ENCODE results near the gene CDK2AP2. TPM values are rescaled to one million over a fixed set of nuclear protein-coding genes. Genes with fewer than 3 reads are reported as not detected.
A peak's percentile ranks its signal among the peaks of the same experiment; 100 is the strongest.

The CDK2AP2 gene
- total and polyA plus RNA-seq, 9 of the 15 experiments (the other 6 are each of a cell fraction or from before 2014, with no cell fraction given): 4.4 to 47.4 (median 21.7) TPM

DNA sequence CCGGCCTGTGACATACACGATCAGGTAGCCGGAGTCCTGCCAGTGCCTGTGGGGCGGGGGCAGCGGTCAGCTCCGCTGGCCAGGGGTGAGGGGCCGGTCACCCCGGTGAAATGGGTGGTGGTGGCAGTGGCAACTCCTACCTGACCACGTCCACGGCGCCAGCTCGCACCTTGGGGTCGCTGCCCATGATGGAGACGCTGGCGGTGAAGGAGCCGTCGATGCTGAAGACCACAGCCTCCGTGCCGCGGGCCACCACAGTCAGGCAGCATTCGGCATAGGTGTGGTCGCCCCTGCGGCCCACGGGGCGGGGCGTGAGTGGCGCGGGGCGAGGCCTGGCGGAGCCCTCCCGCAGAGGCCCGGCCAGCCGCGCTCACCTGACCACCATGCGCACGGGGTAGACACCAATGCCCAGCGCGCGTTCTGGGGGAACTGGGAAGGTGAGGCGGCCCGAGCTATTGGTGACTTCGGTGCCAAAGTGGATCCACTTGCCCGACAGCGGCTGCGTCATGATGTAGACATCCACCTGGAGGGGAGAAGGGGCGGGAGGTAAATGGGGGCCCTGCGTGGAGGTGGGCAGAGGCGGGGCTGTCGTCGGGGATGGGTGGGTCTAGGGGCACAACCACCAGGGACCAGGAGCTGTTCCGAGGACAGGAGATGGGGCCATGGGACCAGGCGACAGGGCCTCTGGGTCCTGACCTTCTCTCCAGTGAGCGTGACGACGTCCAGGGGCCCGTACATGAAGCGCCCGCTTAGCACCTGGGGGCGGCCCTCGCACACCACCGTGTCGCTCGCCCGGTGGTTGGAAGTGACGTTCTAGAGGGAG, 14.2 kb downstream of the CDK2AP2 start:
- H3K9me1 ChIP-seq (ENCODE audit: control insufficient read depth, insufficient read depth, low read length): no peaks in the 10 kb centered on the region
- H3K9me3 ChIP-seq (replicated peaks; ENCODE audit: control insufficient read depth, insufficient read depth, low read depth, low read length): no peaks in the 10 kb centered on the region
- FAIRE-seq: no peak
- no peak overlapping the region for H3K4me2 ChIP-seq (ENCODE audit: insufficient read depth, low read length)
- H3K36me3 ChIP-seq (ENCODE audit: control insufficient read depth, insufficient read depth, low read length): peaks cover 95% of the 10 kb centered on the region; the same call in 2 of the 3 replicates
- H3K79me2 ChIP-seq (ENCODE audit: control insufficient read depth, insufficient read depth, low read length): no peaks in the 10 kb centered on the region
- H3K4me1 ChIP-seq (replicated peaks in 1 of 2; ENCODE audit: control insufficient read depth in 2 of 2, insufficient read depth in 2 of 2, low read length in 2 of 2): peaks cover 0 to 79% of the 10 kb centered on the region in 2 experiments; a peak in 2 of 5 replicates
- BruUV-seq (replicated peaks): no TSS peak
- ChIA-PET POLR2A (interaction anchor here (1.1 kb wide), 1 partner anchor 100 kb away, joined by 3 read pairs; no protein-coding TSS in a partner anchor), CTCF (ENCODE audit: low intra/inter-chr PET ratio) (no interaction called here)
- H4K20me1 ChIP-seq (replicated peaks; ENCODE audit: control insufficient read depth, insufficient read depth, low read length): no peaks in the 10 kb centered on the region
- H2AFZ ChIP-seq (ENCODE audit: low read depth, low read length): no peak overlapping the region
- DNase-seq (ENCODE audit: extremely low read depth in 1 of 4, low spot score in 3 of 4): no peak
- no peaks in the 10 kb centered on the region for H3K27me3 ChIP-seq (ENCODE audit: control insufficient read depth in 2 of 2, insufficient read depth in 2 of 2, low read length in 2 of 2)
- no peak overlapping the region for H3K4me3 ChIP-seq
- ATAC-seq: no peak
- WGBS (ENCODE audit: insufficient coverage, low coverage, missing lambda C conversion rate): 97% methylated on average over 34 of the region's 65 CpGs
- in situ Hi-C loops (cut with MboI) (no loop called here), intact Hi-C loops (cut with micrococcal nuclease) (no loop called here)
- H3K9ac ChIP-seq (ENCODE audit: insufficient read depth in 1 of 2, low read depth in 2 of 2, low read length in 2 of 2): no peak overlapping the region
- TF ChIP-seq DNMT1 (IDR thresholded peaks at IDR 0.05) (no peak), HNRNPL (IDR thresholded peaks at IDR 0.05; ENCODE audit: low read depth, low read length) (0 out of 2 replicates have a peak, but pooled peaks have one; percentile 25), NR2F6 (CRISPR knock-in tag; IDR thresholded peaks at IDR 0.05) (no peak), HMGN3 (IDR thresholded peaks at IDR 0.05; ENCODE audit: borderline replicate concordance, extremely low read depth, insufficient read length, low read depth, low read length) (no peak), POLR3G (IDR thresholded peaks at IDR 0.05; ENCODE audit: extremely low read depth, insufficient read length, insufficient replicate concordance) (no peak)
- TF ChIP-seq, protein P1, sequence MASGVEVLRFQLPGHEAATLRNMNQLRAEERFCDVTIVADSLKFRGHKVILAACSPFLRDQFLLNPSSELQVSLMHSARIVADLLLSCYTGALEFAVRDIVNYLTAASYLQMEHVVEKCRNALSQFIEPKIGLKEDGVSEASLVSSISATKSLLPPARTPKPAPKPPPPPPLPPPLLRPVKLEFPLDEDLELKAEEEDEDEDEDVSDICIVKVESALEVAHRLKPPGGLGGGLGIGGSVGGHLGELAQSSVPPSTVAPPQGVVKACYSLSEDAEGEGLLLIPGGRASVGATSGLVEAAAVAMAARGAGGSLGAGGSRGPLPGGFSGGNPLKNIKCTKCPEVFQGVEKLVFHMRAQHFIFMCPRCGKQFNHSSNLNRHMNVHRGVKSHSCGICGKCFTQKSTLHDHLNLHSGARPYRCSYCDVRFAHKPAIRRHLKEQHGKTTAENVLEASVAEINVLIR (CRISPR knock-in tag; IDR thresholded peaks at IDR 0.05): no peak
- no peak overlapping the region for H3K27ac ChIP-seq (ENCODE audit: extremely low read depth, low read depth, low read length)
